K562 (cell line): ENCODE data around the gene GPX5. TPM values are rescaled to one million over a fixed set of nuclear protein-coding genes. Genes with fewer than 3 reads are reported as not detected.
A peak's percentile ranks its signal among the peaks of the same experiment; 100 is the strongest.

Source experiments
- ATF1 ChIP-seq, 2 experiments: fragments of 450-650 bp in 1 of 2; IDR thresholded peaks; 2 replicates each; pipeline ENCODE4 v1.6.1; 2016; ENCODE audit warnings: missing compliant biosample characterization in 1 of 2, missing genetic modification characterization in 1 of 2
- DNMT1 ChIP-seq: fragments of 450-650 bp; IDR thresholded peaks from 2 replicates; pipeline ENCODE4 v1.6.1; 2016; ENCODE audit warnings: antibody characterized with exemption, mild to moderate bottlenecking
- HIVEP1 ChIP-seq: fragments of 250-450 bp; sonication (Bioruptor Pico); IDR thresholded peaks from 2 replicates; pipeline ENCODE4 v1.4.0; 2020; ENCODE audit warnings: mild to moderate bottlenecking
- HNRNPK ChIP-seq: fragments of 200-400 bp; formaldehyde crosslinking; IDR thresholded peaks from one replicate; pipeline ENCODE4 v1.6.1; 2018; ENCODE audit warnings: mild to moderate bottlenecking, low read depth, low read length; ENCODE audit not compliant: poor library complexity, severe bottlenecking
- ID3 ChIP-seq, 2 experiments: fragments of 250-450 bp in 1 of 2; fragments of 450-650 bp in 1 of 2; sonication (Bioruptor Pico) in 1 of 2; IDR thresholded peaks; 2 replicates each; pipeline versions ENCODE4 v1.6.1 to v1.8.0; 2016 to 2021; ENCODE audit warnings: mild to moderate bottlenecking in 2 of 2, moderate library complexity in 2 of 2, missing compliant biosample characterization in 1 of 2, missing genetic modification characterization in 1 of 2
- KLF1 ChIP-seq: fragments of 450-650 bp; IDR thresholded peaks from 2 replicates; pipeline ENCODE4 v1.6.1; 2016; ENCODE audit warnings: missing genetic modification characterization, missing compliant biosample characterization
- MTA3 ChIP-seq: fragments of 450-650 bp; formaldehyde crosslinking; IDR thresholded peaks from 2 replicates; pipeline ENCODE4 v1.6.1; 2017; ENCODE audit warnings: mild to moderate bottlenecking, borderline replicate concordance
- NFATC3 ChIP-seq: fragments of 450-650 bp; IDR thresholded peaks from 2 replicates; pipeline ENCODE4 v1.6.1; 2017; ENCODE audit warnings: mild to moderate bottlenecking
- RFX1 ChIP-seq: fragments of 450-650 bp; IDR thresholded peaks from 2 replicates; pipeline ENCODE4 v1.6.1; 2016; ENCODE audit warnings: mild to moderate bottlenecking, moderate library complexity
- STAT5B ChIP-seq: fragments of 250-450 bp; sonication (Bioruptor Pico); IDR thresholded peaks from 2 replicates; pipeline ENCODE4 v1.8.0; 2021; ENCODE audit warnings: mild to moderate bottlenecking, inconsistent platforms
- XRCC5 ChIP-seq: fragments of 200-400 bp; formaldehyde crosslinking; IDR thresholded peaks from 2 replicates; pipeline ENCODE4 v1.6.1; 2017; ENCODE audit warnings: low read depth, mild to moderate bottlenecking, low read length
- ZBTB2 ChIP-seq: fragments of 450-650 bp; IDR thresholded peaks from 2 replicates; pipeline ENCODE4 v1.6.1; 2016; ENCODE audit warnings: antibody characterized with exemption
- ZC3H4 ChIP-seq: sonication (generic); formaldehyde crosslinking; IDR thresholded peaks from 2 replicates; pipeline ENCODE4 v1.9.0; 2021; ENCODE audit warnings: missing genetic modification reagents, borderline replicate concordance
- polyA plus RNA-seq, 8 experiments: library from polyadenylated mRNA; depleted of rRNA in 4 of 8; stranded (reverse) in 5 of 8; unstranded in 3 of 8; fragments of >200 nt; fragmentation: Nextera tagmentation in 2 of 8; fragmentation: Illumina TruSeq in 1 of 8; extraction: Ambion mirVana in 2 of 8; extraction: Trizol in 1 of 8; gene quantifications; 2 replicates each; pipeline versions ENCODE4 v1.2.1 to v1.2.3, GENCODE V29; 2011 to 2014; ENCODE audit warnings: inconsistent platforms in 1 of 8, missing spikeins in 1 of 8
- total RNA-seq, 7 experiments: library from RNA; depleted of rRNA in 6 of 7; stranded (reverse); fragments of >200 nt in 6 of 7; fragmentation: Illumina TruSeq in 2 of 7; extraction: Trizol in 2 of 7; gene quantifications; 2 replicates each; pipeline versions ENCODE4 v1.2.1 to v1.2.3, GENCODE V29; 2011 to 2021; ENCODE audit warnings: low replicate concordance in 1 of 7

The GPX5 gene
- total and polyA plus RNA-seq, 9 of the 15 experiments (the other 6 are each of a cell fraction or from before 2014, with no cell fraction given), result 0.07 to 0.18 (median 0.15) TPM; not detected in 6

GRCh38 chr6:28551891-28552666 is 26.4 kb downstream of the GPX5 start (continued):
- TF ChIP-seq ZBTB2, result no peak; the same call in 1 of the 2 replicates
- TF ChIP-seq NFATC3, result no peak
- TF ChIP-seq XRCC5, result no peak
- TF ChIP-seq MTA3, result no peak
- no peak for TF ChIP-seq KLF1 (tag)
- TF ChIP-seq ZC3H4 (CRISPR knock-in tag), result no peak
- no peak for TF ChIP-seq STAT5B (CRISPR knock-in tag)
- TF ChIP-seq HIVEP1 (CRISPR knock-in tag), result no peak
- TF ChIP-seq ATF1 (CRISPR knock-in tag; IDR thresholded peaks at IDR 0.05), result no peak
- 0 out of 2 replicates have a peak, but pooled peaks have one; percentile 33 for TF ChIP-seq ATF1 (tag; IDR thresholded peaks at IDR 0.05)
- TF ChIP-seq ID3 (CRISPR knock-in tag; IDR thresholded peaks at IDR 0.05), result no peak
- no peak for TF ChIP-seq ID3 (tag; IDR thresholded peaks at IDR 0.05)
- TF ChIP-seq RFX1, result no peak
- no peak for TF ChIP-seq DNMT1
- TF ChIP-seq HNRNPK, result no peak
